Measurements from ENCODE around the gene MMD2.

Gene MMD2

GRCh38 chr7:4919969-4920766 lies 38.8 kb downstream of the MMD2 start:
- H4K20me1 ChIP-seq: no peaks in the 10 kb centered on the region
- no peak overlapping the region for H3K4me3 ChIP-seq
- no peak overlapping the region for H3K9ac ChIP-seq
- no peaks in the 10 kb centered on the region for H3K36me3 ChIP-seq
- TF ChIP-seq Cebpa-rat (IDR thresholded peaks at IDR 0.05): no peak
- H3K27ac ChIP-seq: no peak overlapping the region
- H3K4me1 ChIP-seq: peaks cover 0 to 8% (median 0%) of the 10 kb centered on the region in 10 experiments; a peak in 1 of 20 replicates
- peaks cover 5 to 17% (median 9%) of the 10 kb centered on the region in 11 experiments; a peak in 19 of 22 replicates for H3K9me3 ChIP-seq (replicated peaks in 1 of 11)
- no peaks in the 10 kb centered on the region for H3K27me3 ChIP-seq
- no peak overlapping the region for H3K4me2 ChIP-seq

DNA sequence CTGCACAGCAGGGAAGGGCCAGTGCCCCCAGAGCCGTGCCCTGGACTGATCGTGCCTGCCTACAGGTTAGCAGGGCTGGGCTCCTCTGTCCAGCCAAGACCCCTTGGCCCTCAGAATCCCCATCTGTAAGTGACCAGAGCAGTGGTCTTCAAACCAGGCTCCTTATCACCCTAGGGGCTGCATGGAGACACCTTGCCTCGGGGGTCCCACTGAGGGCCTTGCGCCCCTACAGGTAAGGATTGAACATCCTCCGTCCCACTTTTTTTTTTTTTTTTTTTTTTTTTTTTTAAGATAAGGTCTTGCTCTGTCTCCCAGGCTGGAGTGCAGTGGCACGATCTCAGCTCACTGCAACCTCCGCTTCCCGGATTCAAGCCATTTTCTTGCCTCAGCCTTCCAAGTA lies 42.9 kb downstream of the MMD2 start:
- no peak overlapping the region for H3K27ac ChIP-seq
- no peak overlapping the region for H3K4me2 ChIP-seq
- H3K27me3 ChIP-seq: no peaks in the 10 kb centered on the region
- H3K4me3 ChIP-seq: no peak overlapping the region
- H3K36me3 ChIP-seq: no peaks in the 10 kb centered on the region
- no peak for TF ChIP-seq Cebpa-rat (IDR thresholded peaks at IDR 0.05)
- H3K9ac ChIP-seq: no peak overlapping the region
- H3K9me3 ChIP-seq (replicated peaks in 1 of 11): peaks cover 5 to 17% (median 9%) of the 10 kb centered on the region in 11 experiments; a peak in 19 of 22 replicates
- no peaks in the 10 kb centered on the region for H4K20me1 ChIP-seq
- H3K4me1 ChIP-seq: peaks cover 0 to 8% (median 0%) of the 10 kb centered on the region in 10 experiments; a peak in 1 of 20 replicates

DNA sequence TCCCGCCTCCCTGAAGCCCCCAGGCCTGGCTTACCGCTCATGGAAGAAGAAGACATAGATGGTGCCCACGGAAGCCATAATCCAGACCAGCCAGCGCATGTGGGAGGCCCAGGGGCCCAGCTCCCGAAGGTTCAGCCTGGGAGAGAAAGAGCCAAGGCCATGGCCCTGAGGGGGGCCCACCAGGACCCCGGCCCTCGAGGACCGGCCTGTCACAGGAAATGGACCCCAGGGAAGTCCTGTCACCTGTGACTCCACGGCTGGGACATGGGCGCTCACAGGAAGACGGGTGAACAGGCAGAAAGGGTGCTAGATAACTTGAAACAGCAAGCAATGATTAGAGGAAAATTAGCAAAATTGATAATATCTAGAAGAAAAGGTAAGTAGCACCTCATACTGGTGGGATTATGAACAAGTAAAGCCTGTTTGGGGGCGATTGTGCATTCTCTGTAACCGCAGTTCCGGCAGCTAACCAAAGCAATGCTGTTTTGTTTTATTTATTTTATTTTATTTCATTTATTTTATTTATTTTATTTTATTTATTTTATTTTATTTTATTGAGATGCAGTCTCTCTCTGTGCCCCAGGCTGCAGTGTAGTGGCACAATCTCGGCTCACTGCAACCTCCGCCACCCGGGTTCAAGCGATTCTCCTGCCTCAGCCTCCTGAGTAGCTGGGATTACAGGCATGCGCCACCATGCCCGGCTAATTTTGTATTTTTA lies 47.7 kb downstream of the MMD2 start:
- Histone ChIP-seq H3K9me3 (replicated peaks in 1 of 11) (peaks cover 0 to 15% (median 8%) of the 10 kb centered on the region in 11 experiments; a peak in 11 of 22 replicates), H4K20me1 (no peaks in the 10 kb centered on the region), H3K9ac (no peak overlapping the region), H3K27me3 (no peaks in the 10 kb centered on the region), H3K4me2 (no peak overlapping the region), H3K4me3 (no peak overlapping the region), H3K27ac (no peak overlapping the region), H3K36me3 (no peaks in the 10 kb centered on the region), H3K4me1 (no peaks in the 10 kb centered on the region)
- no peak for TF ChIP-seq Cebpa-rat (IDR thresholded peaks at IDR 0.05)

DNA sequence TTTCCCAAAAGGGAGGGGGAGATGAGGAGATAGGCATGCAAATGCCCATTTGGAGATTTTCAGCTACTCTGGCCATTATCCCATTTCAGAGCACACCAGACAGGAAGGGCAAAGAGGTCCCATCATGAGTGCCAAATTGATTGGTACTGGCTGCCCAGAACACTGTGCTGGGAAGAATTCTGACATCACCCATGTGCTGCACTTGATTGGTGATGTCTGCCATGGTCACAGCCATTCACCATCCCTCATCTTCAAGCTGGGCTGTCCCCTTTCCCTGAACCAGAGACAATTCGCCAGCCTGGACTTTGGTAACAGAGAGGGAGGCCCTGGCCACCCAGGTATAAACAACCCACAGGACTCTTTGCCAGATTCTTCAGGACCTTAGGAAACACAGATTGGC lies 52.3 kb downstream of the MMD2 start:
- no peaks in the 10 kb centered on the region for H3K27me3 ChIP-seq
- H3K27ac ChIP-seq: no peak overlapping the region
- no peak for TF ChIP-seq Cebpa-rat (IDR thresholded peaks at IDR 0.05)

GRCh38 chr7:4905171-4905570 lies 53.8 kb downstream of the MMD2 start:
- Histone ChIP-seq H3K27me3 (no peaks in the 10 kb centered on the region), H4K20me1 (no peaks in the 10 kb centered on the region; a peak in 1 of 22 replicates), H3K4me3 (no peak overlapping the region), H3K27ac (no peak overlapping the region), H3K36me3 (no peaks in the 10 kb centered on the region), H3K4me1 (peaks cover 6 to 32% (median 29%) of the 10 kb centered on the region in 10 experiments; a peak in 18 of 20 replicates), H3K4me2 (peak overlapping the region in 1 of 11 experiments; percentile 80; a peak in 2 of 22 replicates), H3K9ac (no peak overlapping the region), H3K9me3 (replicated peaks in 1 of 11) (peaks cover 0 to 17% (median 8%) of the 10 kb centered on the region in 11 experiments; a peak in 11 of 22 replicates)
- no peak for TF ChIP-seq Cebpa-rat (IDR thresholded peaks at IDR 0.05)

More for the DNA sequence above, 52.3 kb downstream of the MMD2 start:
- H3K9ac ChIP-seq: no peak overlapping the region
- H3K4me3 ChIP-seq: no peak overlapping the region
- H3K9me3 ChIP-seq (replicated peaks in 1 of 11): peaks cover 0 to 17% (median 8%) of the 10 kb centered on the region in 11 experiments; a peak in 11 of 22 replicates
- peaks cover 6 to 32% (median 28%) of the 10 kb centered on the region in 10 experiments; a peak in 18 of 20 replicates for H3K4me1 ChIP-seq
- H4K20me1 ChIP-seq: no peaks in the 10 kb centered on the region; a peak in 1 of 22 replicates
- H3K36me3 ChIP-seq: no peaks in the 10 kb centered on the region
- no peak overlapping the region for H3K4me2 ChIP-seq

- Histone ChIP-seq H3K4me2 (peak overlapping the region in 8 of 11 experiments; percentile 60 to 81 (median 72); a peak in 8 of 22 replicates), H4K20me1 (no peaks in the 10 kb centered on the region; a peak in 1 of 22 replicates), H3K27me3 (no peaks in the 10 kb centered on the region), H3K4me3 (no peak overlapping the region), H3K9ac (no peak overlapping the region), H3K27ac (peak overlapping the region in 6 of 11 experiments; percentile 5 to 74 (median 58); a peak in 8 of 22 replicates), H3K4me1 (peaks cover 6 to 40% (median 29%) of the 10 kb centered on the region in 10 experiments; a peak in 18 of 20 replicates), H3K9me3 (replicated peaks in 1 of 11) (peaks cover 0 to 17% (median 9%) of the 10 kb centered on the region in 11 experiments; a peak in 12 of 22 replicates), H3K36me3 (no peaks in the 10 kb centered on the region)
- no peak for TF ChIP-seq Cebpa-rat (IDR thresholded peaks at IDR 0.05)
Observed at GRCh38 chr7:4904346-4904745, 54.6 kb downstream of the MMD2 start.

DNA sequence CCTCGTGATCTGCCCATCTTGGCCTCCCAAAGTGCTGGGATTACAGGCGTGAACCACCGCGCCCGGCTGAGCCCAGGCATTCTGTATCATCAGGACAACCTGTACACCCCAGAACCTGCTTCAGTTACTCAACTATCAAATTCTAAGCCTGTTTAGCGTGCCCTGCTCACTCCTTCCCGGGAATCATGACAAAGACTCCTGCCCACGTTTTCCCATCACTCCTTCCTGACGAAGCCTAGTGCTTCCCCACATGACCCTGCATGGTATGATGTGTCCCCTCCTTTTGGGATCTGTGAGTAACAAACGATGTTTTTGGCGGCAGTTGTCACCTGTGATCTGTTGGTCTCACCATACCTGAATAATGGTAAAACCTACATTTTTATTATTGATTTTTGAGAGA lies 63.2 kb downstream of the MMD2 start:
- Histone ChIP-seq H3K4me2 (peak overlapping the region in 7 of 11 experiments; percentile 27 to 65 (median 35); a peak in 12 of 22 replicates), H3K9me3 (replicated peaks in 1 of 11) (peaks cover 7 to 35% (median 19%) of the 10 kb centered on the region in 11 experiments; a peak in 18 of 22 replicates), H3K36me3 (no peaks in the 10 kb centered on the region), H3K27ac (0 out of 22 replicates have a peak overlapping the region, but pooled peaks of 1 of the 11 experiments have one; percentile 3), H4K20me1 (no peaks in the 10 kb centered on the region), H3K4me3 (no peak overlapping the region), H3K27me3 (no peaks in the 10 kb centered on the region), H3K9ac (no peak overlapping the region), H3K4me1 (peaks cover 0 to 42% (median 21%) of the 10 kb centered on the region in 10 experiments; a peak in 14 of 20 replicates)
- TF ChIP-seq Cebpa-rat (IDR thresholded peaks at IDR 0.05): no peak

- no peaks in the 10 kb centered on the region for H3K36me3 ChIP-seq
- H3K4me3 ChIP-seq: no peak overlapping the region
- H4K20me1 ChIP-seq: no peaks in the 10 kb centered on the region
- peaks cover 7 to 35% (median 19%) of the 10 kb centered on the region in 11 experiments; a peak in 18 of 22 replicates for H3K9me3 ChIP-seq (replicated peaks in 1 of 11)
- H3K27me3 ChIP-seq: no peaks in the 10 kb centered on the region
- peaks cover 0 to 34% (median 21%) of the 10 kb centered on the region in 10 experiments; a peak in 14 of 20 replicates for H3K4me1 ChIP-seq
- no peak for TF ChIP-seq Cebpa-rat (IDR thresholded peaks at IDR 0.05)
- no peak overlapping the region for H3K9ac ChIP-seq
- no peak overlapping the region for H3K27ac ChIP-seq
- no peak overlapping the region for H3K4me2 ChIP-seq
Observed at GRCh38 chr7:4894482-4894881, 64.5 kb downstream of the MMD2 start.
